HCT116 (cell line): ENCODE data around the gene OVAAL. TPM values are rescaled to one million over a fixed set of nuclear protein-coding genes. Genes with fewer than 3 reads are reported as not detected.

ENCODE experiments used
- ATAC-seq: fragments of 200-7000 bp; cut with Tn5 transposase; 2 replicates; pipeline ENCODE4 v1.9.1; 2020; ENCODE audit warnings: mild to moderate bottlenecking, moderate library complexity
- BruUV-seq: library from RNA; stranded (reverse); fragments of 400-500 nt; replicated peaks from 2 replicates; lab custom pipeline; 2021; lab: Mats Ljungman, UMichigan
- CTCF ChIA-PET: fragments of 300-600 bp; sonication (Branson Sonifier 250); formaldehyde crosslinking; loops from one replicate; lab custom pipeline; 2021; ENCODE audit warnings: antibody characterized with exemption; lab: Charles Lee
- POLR2A ChIA-PET: fragments of 300-600, 350-600 bp; sonication (Branson Sonifier 250); formaldehyde crosslinking; loops from one replicate; lab custom pipeline; 2021; ENCODE audit warnings: antibody characterized with exemption; lab: Charles Lee
- RAD21 ChIA-PET, 2 experiments: fragments of 300-600 bp; sonication (Branson Sonifier 250); formaldehyde crosslinking; loops; one replicate each; lab custom pipeline; 2023; ENCODE audit warnings: low total read pairs in 2 of 2; ENCODE audit not compliant: uncharacterized antibody in 2 of 2, unreplicated experiment in 2 of 2, low non-redundant PET in 1 of 2; lab: Charles Lee
- DNase-seq: peaks from one replicate; pipeline ENCODE4 v3.0.0-alpha.2; 2010; ENCODE audit warnings: low read depth, low spot score
- H2AFZ ChIP-seq: fragments of 200-600 bp; shearing (Covaris generic), sonication (generic); 2 replicates; pipeline ENCODE4 v1.6.1; 2017; ENCODE audit warnings: low read depth, mixed run types, mixed read lengths, antibody characterized with exemption, low read length; ENCODE audit not compliant: poor library complexity, severe bottlenecking
- H3K27ac ChIP-seq: 2 replicates; pipeline ENCODE4 v1.5.1; 2012; ENCODE audit warnings: low read depth, low read length
- H3K27me3 ChIP-seq: fragments of 200-600 bp; sonication (generic); 2 replicates; pipeline ENCODE4 v1.6.1; 2016; ENCODE audit warnings: mixed run types, low read length, mixed read lengths; ENCODE audit not compliant: insufficient read depth
- H3K36me3 ChIP-seq, 2 experiments: fragments of 200-500 bp in 1 of 2; fragments of 200-600 bp in 1 of 2; sonication (Bioruptor generic) in 1 of 2; sonication (generic) in 1 of 2; 2 replicates each; pipeline versions ENCODE4 v1.5.1 to v1.6.1; 2014 to 2016; ENCODE audit warnings: low read length in 2 of 2, inconsistent platforms in 1 of 2, mixed read lengths in 1 of 2, mixed run types in 1 of 2; ENCODE audit not compliant: insufficient read depth in 2 of 2, control insufficient read depth in 1 of 2
- H3K4me1 ChIP-seq, 2 experiments: fragments of 200-600 bp in 1 of 2; sonication (generic) in 1 of 2; 2 replicates each; pipeline versions ENCODE4 v1.5.1 to v1.6.1; 2012 to 2017; ENCODE audit warnings: low read length in 2 of 2, inconsistent platforms in 1 of 2, mild to moderate bottlenecking in 1 of 2, mixed read lengths in 1 of 2, mixed run types in 1 of 2, moderate library complexity in 1 of 2; ENCODE audit not compliant: insufficient read depth in 2 of 2, control insufficient read depth in 1 of 2
- H3K4me2 ChIP-seq: fragments of 200-600 bp; sonication (generic); 2 replicates; pipeline ENCODE4 v1.6.1; 2017; ENCODE audit warnings: mixed run types, low read length, mixed read lengths
- H3K4me3 ChIP-seq, 2 experiments: fragments of 200-600 bp in 1 of 2; sonication (generic) in 1 of 2; replicated peaks in 1 of 2; 2 replicates each; pipeline ENCODE4 v1.5.1; 2011 to 2016; ENCODE audit warnings: low read length in 2 of 2, control low read depth in 1 of 2, low read depth in 1 of 2, mild to moderate bottlenecking in 1 of 2, mixed read lengths in 1 of 2, mixed run types in 1 of 2
- H3K79me2 ChIP-seq: fragments of 200-600 bp; sonication (generic); 2 replicates; pipeline ENCODE4 v1.6.1; 2017; ENCODE audit warnings: mild to moderate bottlenecking, mixed run types, low read length, moderate library complexity, mixed read lengths; ENCODE audit not compliant: insufficient read depth
- H3K9ac ChIP-seq: fragments of 200-600 bp; sonication (generic); 2 replicates; pipeline ENCODE4 v1.6.1; 2016; ENCODE audit warnings: low read length, mixed read lengths
- H3K9me2 ChIP-seq: fragments of 200-600 bp; sonication (generic), shearing (Covaris generic); 2 replicates; pipeline ENCODE4 v1.6.1; 2017; ENCODE audit warnings: mixed run types, mild to moderate bottlenecking, moderate library complexity; ENCODE audit not compliant: insufficient read depth
- H3K9me3 ChIP-seq, 2 experiments: fragments of 200-500 bp in 1 of 2; fragments of 200-600 bp in 1 of 2; sonication (Bioruptor generic) in 1 of 2; sonication (generic) in 1 of 2; 2 replicates each; pipeline ENCODE4 v1.6.1; 2014 to 2017; ENCODE audit warnings: low read length in 2 of 2, mixed read lengths in 2 of 2, inconsistent platforms in 1 of 2, low read depth in 1 of 2, mild to moderate bottlenecking in 1 of 2, mixed run types in 1 of 2, moderate library complexity in 1 of 2; ENCODE audit not compliant: control insufficient read depth in 1 of 2, insufficient read depth in 1 of 2
- H4K20me1 ChIP-seq: fragments of 200-600 bp; sonication (generic), shearing (Covaris generic); 2 replicates; pipeline ENCODE4 v1.6.1; 2017; ENCODE audit warnings: mixed run types, mild to moderate bottlenecking, moderate library complexity; ENCODE audit not compliant: insufficient read depth
- CBX3 ChIP-seq: IDR thresholded peaks from 2 replicates; pipeline ENCODE4 v1.6.1; 2012; ENCODE audit warnings: low read depth
- ELF1 ChIP-seq: IDR thresholded peaks from 2 replicates; pipeline ENCODE4 v1.6.1; 2012; ENCODE audit warnings: low read depth, borderline replicate concordance
- EZH2 ChIP-seq: fragments of 200-600 bp; sonication (generic); IDR thresholded peaks from 2 replicates; pipeline ENCODE4 v1.6.1; 2017; ENCODE audit warnings: antibody characterized with exemption, mixed run types
- FOSL1 ChIP-seq: IDR thresholded peaks from 2 replicates; pipeline ENCODE4 v1.6.1; 2012; ENCODE audit warnings: low read depth
- POLR2A ChIP-seq: IDR thresholded peaks from 2 replicates; pipeline ENCODE4 v1.7.0; 2011; ENCODE audit warnings: borderline replicate concordance; ENCODE audit not compliant: insufficient read depth, insufficient read length; ENCODE audit errors: extremely low read depth
- POLR2AphosphoS5 ChIP-seq: IDR thresholded peaks from 2 replicates; pipeline ENCODE4 v1.6.1; 2011; ENCODE audit warnings: mild to moderate bottlenecking, low read depth, low read length, moderate library complexity
- SRF ChIP-seq: IDR thresholded peaks from 2 replicates; pipeline ENCODE4 v1.6.1; 2012; ENCODE audit warnings: low read depth
- ZFX ChIP-seq: fragments of 450-650 bp; IDR thresholded peaks from 2 replicates; pipeline ENCODE4 v1.6.1; 2017
- ZNF274 ChIP-seq: fragments of 200-500 bp; sonication (Bioruptor generic); IDR thresholded peaks from 2 replicates; pipeline ENCODE4 v1.6.1; 2014; ENCODE audit warnings: mild to moderate bottlenecking, low read depth, low read length, inconsistent platforms
- intact Hi-C: fragments of 100-400 bp; cut with micrococcal nuclease; formaldehyde crosslinking; loops from 2 replicates; pipeline ENCODE4 v1.10.0; 2022
- total RNA-seq: library from RNA; stranded (reverse); gene quantifications from one replicate; pipeline ENCODE4 v1.2.1, GENCODE V29; 2021; ENCODE audit not compliant: unreplicated experiment
- TF ChIP-seq, protein P1 (sequence below), 3 experiments: fragments of 200-600 bp in 1 of 3; sonication (generic) in 1 of 3; IDR thresholded peaks in 2 of 3; conservative IDR thresholded peaks in 1 of 3; 2 replicates each; pipeline ENCODE4 v1.5.1; 2012 to 2017; ENCODE audit warnings: low read depth in 2 of 3, low read length in 2 of 3, antibody characterized with exemption in 1 of 3, borderline replicate concordance in 1 of 3, control low read depth in 1 of 3, mild to moderate bottlenecking in 1 of 3, mixed read lengths in 1 of 3, mixed run types in 1 of 3, moderate library complexity in 1 of 3; ENCODE audit not compliant: insufficient read depth in 1 of 3
- TF ChIP-seq, protein P2 (sequence below): IDR thresholded peaks from 2 replicates; pipeline ENCODE4 v1.6.1; 2012

OVAAL gene
- total RNA-seq, 1 experiment from 2014 or later = not detected

DNA sequence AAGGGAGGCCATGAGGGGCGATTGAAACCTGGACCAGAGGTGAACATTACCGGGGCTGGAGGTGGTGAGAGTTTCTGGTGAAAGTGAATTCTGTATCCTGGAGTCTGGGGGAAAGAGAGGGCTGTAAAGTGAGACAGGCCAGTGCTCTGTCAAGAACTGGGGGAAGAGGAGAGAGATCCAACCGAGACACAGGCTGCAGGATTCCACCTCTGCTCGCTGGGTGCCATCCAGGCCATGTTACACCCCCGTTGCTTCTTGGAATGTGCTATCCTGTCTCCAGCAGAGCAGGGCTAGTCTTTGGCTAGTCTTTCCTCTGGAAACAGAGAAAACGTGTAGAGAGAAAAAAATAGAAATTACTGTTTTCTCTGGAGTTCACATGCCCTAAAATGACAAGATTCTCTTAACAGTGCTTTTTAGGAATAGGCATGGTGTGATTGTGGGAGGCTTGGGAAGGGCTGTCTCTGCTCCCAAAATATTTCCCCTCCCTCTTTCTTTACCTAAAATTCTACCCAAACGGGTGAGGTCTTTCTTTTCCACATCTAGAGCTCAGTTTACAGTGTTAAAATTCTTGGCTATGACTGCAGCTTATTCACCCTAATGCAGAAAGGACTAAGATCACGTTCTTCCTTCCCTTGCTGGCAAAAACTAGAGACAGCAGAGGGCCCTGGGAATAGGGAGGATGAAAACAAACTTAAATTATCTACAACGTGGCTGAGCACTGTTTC lies 16.5 kb upstream of the OVAAL start:
- Histone ChIP-seq H3K36me3 (no peaks in the 10 kb centered on the region), H3K9me3 (no peaks in the 10 kb centered on the region), H4K20me1 (no peaks in the 10 kb centered on the region), H3K4me2 (no peak overlapping the region), H3K9me2 (no peaks in the 10 kb centered on the region), H3K9ac (no peak overlapping the region), H3K27ac (no peak overlapping the region), H3K4me1 (no peaks in the 10 kb centered on the region), H3K27me3 (no peaks in the 10 kb centered on the region), H3K4me3 (no peak overlapping the region), H3K79me2 (no peaks in the 10 kb centered on the region), H2AFZ (peak overlapping the region; percentile 45)
- ChIA-PET CTCF (interaction anchor here (1.0 kb wide), 1 partner anchor 321 kb away, joined by 3 read pairs; no protein-coding TSS in a partner anchor), POLR2A (no interaction called here), RAD21 (no interaction called here)
- intact Hi-C loops = no loop called here
- DNase-seq (no peak), ATAC-seq (no peak)
- BruUV-seq = no TSS peak
- TF ChIP-seq ZFX (no peak), CBX3 (no peak), POLR2A (no peak), ELF1 (no peak), FOSL1 (no peak), ZNF274 (no peak), SRF (no peak), EZH2 (no peak), POLR2AphosphoS5 (no peak)
- TF ChIP-seq, protein P1, sequence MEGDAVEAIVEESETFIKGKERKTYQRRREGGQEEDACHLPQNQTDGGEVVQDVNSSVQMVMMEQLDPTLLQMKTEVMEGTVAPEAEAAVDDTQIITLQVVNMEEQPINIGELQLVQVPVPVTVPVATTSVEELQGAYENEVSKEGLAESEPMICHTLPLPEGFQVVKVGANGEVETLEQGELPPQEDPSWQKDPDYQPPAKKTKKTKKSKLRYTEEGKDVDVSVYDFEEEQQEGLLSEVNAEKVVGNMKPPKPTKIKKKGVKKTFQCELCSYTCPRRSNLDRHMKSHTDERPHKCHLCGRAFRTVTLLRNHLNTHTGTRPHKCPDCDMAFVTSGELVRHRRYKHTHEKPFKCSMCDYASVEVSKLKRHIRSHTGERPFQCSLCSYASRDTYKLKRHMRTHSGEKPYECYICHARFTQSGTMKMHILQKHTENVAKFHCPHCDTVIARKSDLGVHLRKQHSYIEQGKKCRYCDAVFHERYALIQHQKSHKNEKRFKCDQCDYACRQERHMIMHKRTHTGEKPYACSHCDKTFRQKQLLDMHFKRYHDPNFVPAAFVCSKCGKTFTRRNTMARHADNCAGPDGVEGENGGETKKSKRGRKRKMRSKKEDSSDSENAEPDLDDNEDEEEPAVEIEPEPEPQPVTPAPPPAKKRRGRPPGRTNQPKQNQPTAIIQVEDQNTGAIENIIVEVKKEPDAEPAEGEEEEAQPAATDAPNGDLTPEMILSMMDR (IDR thresholded peaks at IDR 0.05 in 2 of 3, conservative IDR thresholded peaks at IDR 0.05 in 1 of 3; ENCODE audit: borderline replicate concordance in 1 of 3, insufficient read depth in 1 of 3, low read depth in 2 of 3, low read length in 2 of 3) = no peak
- TF ChIP-seq, protein P2, sequence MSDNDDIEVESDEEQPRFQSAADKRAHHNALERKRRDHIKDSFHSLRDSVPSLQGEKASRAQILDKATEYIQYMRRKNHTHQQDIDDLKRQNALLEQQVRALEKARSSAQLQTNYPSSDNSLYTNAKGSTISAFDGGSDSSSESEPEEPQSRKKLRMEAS = no peak
